Measurements from ENCODE around the gene PATJ.

Gene PATJ

GRCh38 chr1:62076286-62076685 is 334.0 kb downstream of the PATJ start:
- TF ChIP-seq CTCF (conservative IDR thresholded peaks at IDR 0.05) = no peak
- no peak overlapping the region for H3K27ac ChIP-seq

- no peak for TF ChIP-seq CTCF (conservative IDR thresholded peaks at IDR 0.05)
- no peak overlapping the region for H3K27ac ChIP-seq
These were observed 335.5 kb downstream of the PATJ start for GRCh38 chr1:62077821-62078220.

GRCh38 chr1:62082456-62083363 is 340.4 kb downstream of the PATJ start:
- peak; percentile 96 for TF ChIP-seq CTCF (conservative IDR thresholded peaks at IDR 0.05)
- no peak overlapping the region for H3K27ac ChIP-seq

- TF ChIP-seq CTCF (conservative IDR thresholded peaks at IDR 0.05) = no peak
- no peak overlapping the region for H3K27ac ChIP-seq
These were observed 342.1 kb downstream of the PATJ start for GRCh38 chr1:62084310-62084890.

GRCh38 chr1:62088439-62088838 is 346.2 kb downstream of the PATJ start:
- no peak for TF ChIP-seq CTCF (conservative IDR thresholded peaks at IDR 0.05)

GRCh38 chr1:62089570-62089969 is 347.3 kb downstream of the PATJ start:
- no peak for TF ChIP-seq CTCF (conservative IDR thresholded peaks at IDR 0.05)
- no peak overlapping the region for H3K27ac ChIP-seq

More at GRCh38 chr1:62088439-62088838, 346.2 kb downstream of the PATJ start:
- H3K27ac ChIP-seq = no peak overlapping the region

GRCh38 chr1:62090016-62090415 is 347.7 kb downstream of the PATJ start:
- no peak overlapping the region for H3K27ac ChIP-seq
- no peak for TF ChIP-seq CTCF (conservative IDR thresholded peaks at IDR 0.05)

All from VCaP (cell line).